ENCODE measurements around the gene CTSC.
"Not testable (repeated sequence)": the region's sequence is repeated elsewhere in the genome, so short reads cannot be mapped to it uniquely, and the experiment has no call there.

The CTSC gene

GRCh38 chr11:88250566-88251242 is 86.8 kb downstream of the CTSC start:
- no peak overlapping the region for H3K9ac ChIP-seq (ENCODE audit: low read length)
- H4K20me1 ChIP-seq (ENCODE audit: insufficient read depth, low read length) = no peaks in the 10 kb centered on the region
- no peaks in the 10 kb centered on the region for H3K27me3 ChIP-seq (ENCODE audit: low read depth, low read length)
- H3K79me2 ChIP-seq (ENCODE audit: low read length) = no peaks in the 10 kb centered on the region
- no peaks in the 10 kb centered on the region for H3K9me3 ChIP-seq (ENCODE audit: insufficient read depth, low read length)
- peaks cover 4% of the 10 kb centered on the region for H3K36me3 ChIP-seq (replicated peaks; ENCODE audit: low read depth, low read length)
- H3K4me1 ChIP-seq (ENCODE audit: low read length) = no peaks in the 10 kb centered on the region
- no peak overlapping the region for H3K4me3 ChIP-seq (ENCODE audit: low read length)
- H3K4me2 ChIP-seq (ENCODE audit: low read length) = no peak overlapping the region
- no peak overlapping the region for H2AFZ ChIP-seq (ENCODE audit: low read depth, low read length)
- TF ChIP-seq EZH2phosphoT487 (IDR thresholded peaks at IDR 0.05; ENCODE audit: low read depth) (no peak), CTCF (IDR thresholded peaks at IDR 0.05; ENCODE audit: low read depth, low read length) (no peak)
- H3K27ac ChIP-seq (ENCODE audit: low read length) = no peak overlapping the region

DNA sequence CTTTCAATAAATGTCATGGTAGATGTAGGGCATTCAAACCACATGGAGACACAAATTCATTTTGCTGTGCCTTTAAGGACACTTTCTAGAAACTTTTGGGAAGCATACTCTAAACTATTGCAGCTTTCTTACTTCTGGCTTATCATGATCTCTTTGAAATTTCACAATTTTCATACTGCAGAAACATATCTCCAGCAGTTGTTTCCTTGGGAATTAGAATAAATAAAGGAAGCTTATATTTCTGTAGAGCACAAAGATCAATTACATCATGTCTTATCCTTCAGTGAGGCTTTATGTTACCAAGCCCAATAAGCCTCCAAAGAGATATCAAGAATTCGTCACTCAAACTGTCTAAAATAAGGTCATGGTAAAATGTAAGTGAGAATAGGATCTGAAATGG is 87.8 kb downstream of the CTSC start:
- Histone ChIP-seq H3K9ac (ENCODE audit: low read length) (no peak overlapping the region), H3K4me2 (ENCODE audit: low read length) (no peak overlapping the region), H3K36me3 (replicated peaks; ENCODE audit: low read depth, low read length) (no peaks in the 10 kb centered on the region)

GRCh38 chr11:88246696-88247095 is 90.8 kb downstream of the CTSC start:
- Histone ChIP-seq H3K9ac (ENCODE audit: low read length) (no peak overlapping the region), H4K20me1 (ENCODE audit: insufficient read depth, low read length) (no peaks in the 10 kb centered on the region), H3K4me1 (ENCODE audit: low read length) (no peaks in the 10 kb centered on the region), H3K9me3 (ENCODE audit: insufficient read depth, low read length) (no peaks in the 10 kb centered on the region), H3K27me3 (ENCODE audit: low read depth, low read length) (no peaks in the 10 kb centered on the region), H3K36me3 (replicated peaks; ENCODE audit: low read depth, low read length) (no peaks in the 10 kb centered on the region), H3K4me2 (ENCODE audit: low read length) (no peak overlapping the region), H2AFZ (ENCODE audit: low read depth, low read length) (no peak overlapping the region), H3K27ac (ENCODE audit: low read length) (no peak overlapping the region), H3K4me3 (ENCODE audit: low read length) (no peak overlapping the region), H3K79me2 (ENCODE audit: low read length) (no peaks in the 10 kb centered on the region)
- no peak for TF ChIP-seq CTCF (IDR thresholded peaks at IDR 0.05; ENCODE audit: low read depth, low read length)
- no peak for TF ChIP-seq EZH2phosphoT487 (IDR thresholded peaks at IDR 0.05; ENCODE audit: low read depth)

More for the DNA sequence above, 87.8 kb downstream of the CTSC start:
- H4K20me1 ChIP-seq (ENCODE audit: insufficient read depth, low read length) = no peaks in the 10 kb centered on the region
- no peak overlapping the region for H3K27ac ChIP-seq (ENCODE audit: low read length)
- H3K9me3 ChIP-seq (ENCODE audit: insufficient read depth, low read length) = no peaks in the 10 kb centered on the region
- H2AFZ ChIP-seq (ENCODE audit: low read depth, low read length) = no peak overlapping the region
- no peaks in the 10 kb centered on the region for H3K4me1 ChIP-seq (ENCODE audit: low read length)
- no peak overlapping the region for H3K4me3 ChIP-seq (ENCODE audit: low read length)
- no peak for TF ChIP-seq EZH2phosphoT487 (IDR thresholded peaks at IDR 0.05; ENCODE audit: low read depth)
- no peak for TF ChIP-seq CTCF (IDR thresholded peaks at IDR 0.05; ENCODE audit: low read depth, low read length)
- no peaks in the 10 kb centered on the region for H3K27me3 ChIP-seq (ENCODE audit: low read depth, low read length)
- no peaks in the 10 kb centered on the region for H3K79me2 ChIP-seq (ENCODE audit: low read length)

GRCh38 chr11:88245576-88245975 is 92.0 kb downstream of the CTSC start:
- not testable (repeated sequence) for H3K4me2 ChIP-seq (ENCODE audit: low read length); H3K27ac ChIP-seq (ENCODE audit: low read length); H3K27me3 ChIP-seq (ENCODE audit: low read depth, low read length); H3K9me3 ChIP-seq (ENCODE audit: insufficient read depth, low read length); H3K79me2 ChIP-seq (ENCODE audit: low read length); H3K9ac ChIP-seq (ENCODE audit: low read length); H3K36me3 ChIP-seq (replicated peaks; ENCODE audit: low read depth, low read length); H4K20me1 ChIP-seq (ENCODE audit: insufficient read depth, low read length); H3K4me1 ChIP-seq (ENCODE audit: low read length); H3K4me3 ChIP-seq (ENCODE audit: low read length); H2AFZ ChIP-seq (ENCODE audit: low read depth, low read length)

All from OCI-LY3 (cell line).